ENCODE results near the gene TMBIM1. TPM values are rescaled to one million over a fixed set of nuclear protein-coding genes. Genes with fewer than 3 reads are reported as not detected.

Gene TMBIM1
- total and polyA plus RNA-seq, 2 donors (not counting 3 experiments of a cell fraction or from before 2014, with no cell fraction given) = 141 to 229 TPM

DNA sequence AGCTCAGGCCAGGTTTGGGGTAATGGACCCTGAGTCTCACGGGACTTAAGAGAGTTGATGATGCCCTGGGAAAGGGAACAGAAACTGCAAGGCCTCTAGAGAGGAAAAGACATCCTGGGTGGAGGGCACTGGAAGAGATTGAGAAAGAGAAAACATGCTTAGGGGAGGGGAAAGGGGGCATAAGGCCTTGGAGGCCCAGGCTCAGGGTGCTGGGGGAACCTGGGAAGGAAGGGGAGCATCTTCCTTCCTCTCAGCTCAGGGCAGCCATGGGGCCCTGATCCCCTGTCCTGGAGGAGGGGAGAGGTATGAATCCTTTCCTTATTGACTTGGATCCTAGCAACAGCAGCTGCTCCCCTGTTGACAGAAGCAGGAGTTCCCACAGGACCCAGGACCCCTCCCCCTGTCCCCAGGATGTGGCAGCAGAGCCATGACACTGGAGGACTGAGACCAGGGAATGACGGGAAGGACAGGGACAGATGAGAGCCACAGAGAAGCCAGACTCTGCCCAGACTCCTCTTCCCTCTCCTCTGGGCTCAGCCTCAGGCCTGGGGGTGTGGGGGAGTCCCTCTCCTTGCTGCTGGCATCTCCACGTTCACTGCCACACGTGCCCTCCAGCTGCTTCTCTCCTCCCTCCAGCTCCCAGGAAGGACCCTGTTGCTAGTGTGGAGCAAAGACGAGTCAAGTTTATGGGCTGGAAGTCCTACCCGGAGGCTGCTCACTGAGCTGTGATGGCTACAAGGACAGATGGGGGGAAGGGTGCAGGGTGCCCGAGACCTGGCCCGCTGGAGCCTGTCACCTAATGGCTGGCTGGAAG, 30.7 kb downstream of the TMBIM1 start:
- POLR2A ChIA-PET = interaction anchor here (1.1 kb wide), 1 partner anchor 9 kb away, joined by 3 read pairs; the partner anchor contains the start of genes AAMP and PNKD
- no peak for DNase-seq (ENCODE audit: low read depth, low spot score)

More for the DNA sequence above, 30.7 kb downstream of the TMBIM1 start:
- Histone ChIP-seq H3K4me2 (ENCODE audit: insufficient read depth, low read length) (no peak overlapping the region), H3K4me1 (ENCODE audit: control insufficient read depth, extremely low read depth, insufficient read depth, low read length) (peaks cover 17% of the 10 kb centered on the region), H3K36me3 (ENCODE audit: control insufficient read depth in 2 of 2, extremely low read depth in 1 of 2, insufficient read depth in 2 of 2, low read length in 2 of 2) (peaks cover 0 to 29% of the 10 kb centered on the region in 2 experiments), H3K27me3 (ENCODE audit: control insufficient read depth in 2 of 2, insufficient read depth in 2 of 2, low read length in 2 of 2) (no peaks in the 10 kb centered on the region), H3K9me3 (replicated peaks; ENCODE audit: control insufficient read depth, insufficient read depth, low read length) (no peaks in the 10 kb centered on the region), H2AFZ (ENCODE audit: low read depth, low read length) (no peak overlapping the region), H3K9ac (replicated peaks; ENCODE audit: extremely low read depth, insufficient read depth, low read length) (no peak overlapping the region), H3K27ac (ENCODE audit: insufficient read depth, low read depth, low read length) (no peak overlapping the region), H4K20me1 (replicated peaks; ENCODE audit: control insufficient read depth, extremely low read depth, insufficient read depth, low read length) (no peaks in the 10 kb centered on the region), H3K79me2 (ENCODE audit: control insufficient read depth, insufficient read depth, low read length) (no peaks in the 10 kb centered on the region), H3K9me1 (replicated peaks; ENCODE audit: control insufficient read depth, extremely low read depth, insufficient read depth, low read length) (no peaks in the 10 kb centered on the region), H3K4me3 (replicated peaks in 1 of 3; ENCODE audit: insufficient read depth in 1 of 3, low read depth in 1 of 3, low read length in 3 of 3) (no peak overlapping the region)
- CTCF ChIA-PET = interaction anchor here (1.4 kb wide), 1 partner anchor 9 kb away, joined by 7 read pairs; the partner anchor contains the start of genes AAMP and PNKD
- BruUV-seq (replicated peaks) = no TSS peak
- intact Hi-C loops (cut with micrococcal nuclease) = no loop called here
- no peak for FAIRE-seq
- TF ChIP-seq MYC (IDR thresholded peaks at IDR 0.05; ENCODE audit: low read depth, low read length) (no peak), EZH2 (IDR thresholded peaks at IDR 0.05; ENCODE audit: borderline replicate concordance, low read depth, low read length, severe bottlenecking) (no peak), POLR2A (IDR thresholded peaks at IDR 0.05; ENCODE audit: low read depth, low read length) (no peak), JUN (IDR thresholded peaks at IDR 0.05; ENCODE audit: borderline replicate concordance, insufficient read depth, insufficient read length, low read depth) (no peak), CTCF (IDR thresholded peaks at IDR 0.05; ENCODE audit: extremely low read depth in 1 of 2, insufficient read depth in 1 of 2, low read depth in 1 of 2, low read length in 2 of 2) (no peak), POLR2AphosphoS5 (IDR thresholded peaks at IDR 0.05; ENCODE audit: insufficient read depth, low read depth, low read length) (no peak), FOS (IDR thresholded peaks at IDR 0.05; ENCODE audit: borderline replicate concordance, insufficient read depth, low read length) (no peak), GATA2 (IDR thresholded peaks at IDR 0.05; ENCODE audit: insufficient read depth, insufficient read length, low read depth, low read length) (no peak)
- TF ChIP-seq, protein P1, sequence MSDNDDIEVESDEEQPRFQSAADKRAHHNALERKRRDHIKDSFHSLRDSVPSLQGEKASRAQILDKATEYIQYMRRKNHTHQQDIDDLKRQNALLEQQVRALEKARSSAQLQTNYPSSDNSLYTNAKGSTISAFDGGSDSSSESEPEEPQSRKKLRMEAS (IDR thresholded peaks at IDR 0.05; ENCODE audit: insufficient read depth, insufficient read length) = no peak
- dilution Hi-C loops (cut with MboI; ENCODE audit: extremely low pct_ligation_motif_present, low sequenced_read_pairs) = no loop called here
